Stomach (tissue), 9 donors: ENCODE results near the gene IDH3B. TPM values are rescaled to one million over a fixed set of nuclear protein-coding genes. Genes with fewer than 3 reads are reported as not detected.
A peak's percentile ranks its signal among the peaks of the same experiment; 100 is the strongest.

Experiments
- DNase-seq, 2 donors: peaks; one replicate each; pipeline versions ENCODE4 v3.0.0 to v3.0.0-alpha.2; 2013 to 2019
- H3K27ac ChIP-seq, 5 donors: fragments of 200-600 bp in 4 of 5; sonication (generic) in 4 of 5; one replicate each; pipeline ENCODE4 v1.5.1; 2013 to 2019; ENCODE audit warnings: mild to moderate bottlenecking in 1 of 5, moderate library complexity in 1 of 5
- H3K27me3 ChIP-seq, 3 donors: fragments of 200-600 bp; sonication (generic); one replicate each; pipeline ENCODE4 v1.5.1; 2017 to 2019; ENCODE audit warnings: mixed run types in 1 of 3
- H3K36me3 ChIP-seq, 4 donors: fragments of 200-600 bp; sonication (generic); 1 replicate in 3 of 4; 2 replicates in 1 of 4; pipeline ENCODE4 v1.5.1; 2016 to 2019
- H3K4me1 ChIP-seq, 4 donors: fragments of 200-600 bp; sonication (generic); one replicate each; pipeline ENCODE4 v1.5.1; 2016 to 2019
- H3K4me3 ChIP-seq, 4 donors: fragments of 200-600 bp; sonication (generic) in 3 of 4; one replicate each; pipeline ENCODE4 v1.5.1; 2016 to 2019; ENCODE audit warnings: mild to moderate bottlenecking in 1 of 4
- H3K9me3 ChIP-seq, 4 donors: fragments of 200-600 bp; sonication (generic); one replicate each; pipeline ENCODE4 v1.5.1; 2016 to 2019
- EP300 ChIP-seq: sonication (generic); formaldehyde crosslinking; IDR thresholded peaks from one replicate; pipeline ENCODE4 v1.6.1; 2017; ENCODE audit warnings: antibody characterized with exemption
- POLR2A ChIP-seq, 4 donors: fragments of 450-650 bp; IDR thresholded peaks; one replicate each; pipeline ENCODE4 v1.6.1; 2016; ENCODE audit warnings: antibody characterized with exemption in 4 of 4, control low read depth in 2 of 4, mild to moderate bottlenecking in 1 of 4, moderate library complexity in 1 of 4
- POLR2AphosphoS5 ChIP-seq, 3 donors: sonication (generic); formaldehyde crosslinking; IDR thresholded peaks; one replicate each; pipeline ENCODE4 v1.6.1; 2016; ENCODE audit warnings: antibody characterized with exemption in 3 of 3
- WGBS, 5 donors: extraction: QIAGEN DNeasy Blood & Tissue Kit in 3 of 5; methylation state at CpG; one replicate each; pipeline versions ENCODE4 v1.1.5 to v1.1.7; 2013 to 2018; 5-methylcytosine and 5-hydroxymethylcytosine counted together
- intact Hi-C: fragments of 100-400 bp; cut with DNase I; formaldehyde crosslinking; loops from one replicate; pipeline ENCODE4 v1.15.1; 2023; ENCODE audit warnings: low total_unique reads
- polyA plus RNA-seq, 3 donors: library from polyadenylated mRNA; stranded (reverse); fragments of 200-250 nt; gene quantifications; one replicate each; pipeline ENCODE4 v1.2.3, GENCODE V29; 2013
- total RNA-seq, 5 donors: library from RNA; depleted of rRNA; stranded (reverse); fragments of >200 nt; gene quantifications; one replicate each; pipeline versions ENCODE4 v1.1.0 to v1.2.3, GENCODE V29; 2014 to 2016
- TF ChIP-seq, protein P1 (sequence below), 7 experiments: fragments of 450-650 bp in 4 of 7; fragments of 200-600 bp in 3 of 7; sonication (generic) in 3 of 7; IDR thresholded peaks; one replicate each; pipeline ENCODE4 v1.5.1; 2016 to 2019; ENCODE audit warnings: antibody characterized with exemption in 7 of 7, control low read depth in 2 of 7, mild to moderate bottlenecking in 1 of 7
- donor health status: healthy with polysubstance abuse.
- donor health status: Bipolar disorder and iron deficiency.
- donor health status: healthy.

The IDH3B gene
- total and polyA plus RNA-seq, 8 donors = 1.8 to 134 (median 81.1) TPM

DNA sequence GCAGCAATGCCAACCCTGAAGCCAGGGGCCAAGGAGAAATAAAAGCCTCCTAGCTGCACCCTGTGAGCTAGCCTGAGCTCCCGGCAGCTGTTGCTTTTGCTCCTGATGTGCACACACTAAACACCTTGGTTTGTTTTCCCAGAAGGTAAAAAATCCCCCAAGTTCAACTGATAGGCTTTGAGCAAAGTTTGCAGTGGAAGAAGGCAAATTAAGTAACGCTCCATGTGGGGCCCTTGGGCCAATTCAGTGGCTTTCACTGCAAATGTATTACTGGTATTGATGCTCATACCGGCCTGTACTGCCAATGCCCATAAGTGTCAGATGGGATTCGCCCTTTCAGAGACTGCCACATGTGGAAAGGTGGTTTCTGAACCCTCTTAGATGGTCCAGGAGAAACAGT, 9.4 kb upstream of the IDH3B start:
- intact Hi-C loops = no loop called here
- no peaks in the 10 kb centered on the region for H3K9me3 ChIP-seq
- TF ChIP-seq EP300 (no peak), POLR2AphosphoS5 (IDR thresholded peaks at IDR 0.05) (no peak), POLR2A (IDR thresholded peaks at IDR 0.05) (no peak)
- TF ChIP-seq, protein P1, sequence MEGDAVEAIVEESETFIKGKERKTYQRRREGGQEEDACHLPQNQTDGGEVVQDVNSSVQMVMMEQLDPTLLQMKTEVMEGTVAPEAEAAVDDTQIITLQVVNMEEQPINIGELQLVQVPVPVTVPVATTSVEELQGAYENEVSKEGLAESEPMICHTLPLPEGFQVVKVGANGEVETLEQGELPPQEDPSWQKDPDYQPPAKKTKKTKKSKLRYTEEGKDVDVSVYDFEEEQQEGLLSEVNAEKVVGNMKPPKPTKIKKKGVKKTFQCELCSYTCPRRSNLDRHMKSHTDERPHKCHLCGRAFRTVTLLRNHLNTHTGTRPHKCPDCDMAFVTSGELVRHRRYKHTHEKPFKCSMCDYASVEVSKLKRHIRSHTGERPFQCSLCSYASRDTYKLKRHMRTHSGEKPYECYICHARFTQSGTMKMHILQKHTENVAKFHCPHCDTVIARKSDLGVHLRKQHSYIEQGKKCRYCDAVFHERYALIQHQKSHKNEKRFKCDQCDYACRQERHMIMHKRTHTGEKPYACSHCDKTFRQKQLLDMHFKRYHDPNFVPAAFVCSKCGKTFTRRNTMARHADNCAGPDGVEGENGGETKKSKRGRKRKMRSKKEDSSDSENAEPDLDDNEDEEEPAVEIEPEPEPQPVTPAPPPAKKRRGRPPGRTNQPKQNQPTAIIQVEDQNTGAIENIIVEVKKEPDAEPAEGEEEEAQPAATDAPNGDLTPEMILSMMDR (IDR thresholded peaks at IDR 0.05) = no peak
- H3K27ac ChIP-seq = no peak overlapping the region
- no peaks in the 10 kb centered on the region for H3K36me3 ChIP-seq
- no peaks in the 10 kb centered on the region for H3K4me1 ChIP-seq
- WGBS, 5 donors = 63 to 79% (median 70%) methylated on average over 4 of the region's 4 CpGs
- no peak for DNase-seq
- H3K27me3 ChIP-seq = peaks cover 0 to 4% (median 0%) of the 10 kb centered on the region in 3 donors
- H3K4me3 ChIP-seq = no peak overlapping the region

- DNase-seq = no peak
- H3K9me3 ChIP-seq = no peaks in the 10 kb centered on the region
- intact Hi-C loops = no loop called here
- H3K4me3 ChIP-seq = no peak overlapping the region
- TF ChIP-seq, protein P1 (IDR thresholded peaks at IDR 0.05) = no peak
- TF ChIP-seq POLR2AphosphoS5 (IDR thresholded peaks at IDR 0.05) = no peak
- no peak for TF ChIP-seq POLR2A (IDR thresholded peaks at IDR 0.05)
- no peak for TF ChIP-seq EP300
- H3K36me3 ChIP-seq = no peaks in the 10 kb centered on the region
- H3K27ac ChIP-seq = no peak overlapping the region
- WGBS, 5 donors = 62 to 72% (median 67%) methylated on average over 3 of the region's 3 CpGs
- H3K27me3 ChIP-seq = peaks cover 0 to 4% (median 0%) of the 10 kb centered on the region in 3 donors
- H3K4me1 ChIP-seq = no peaks in the 10 kb centered on the region
Observed at GRCh38 chr20:2672446-2672845, 8.4 kb upstream of the IDH3B start.

GRCh38 chr20:2671977-2672376, 8.0 kb upstream of the IDH3B start:
- Histone ChIP-seq H3K9me3 (no peaks in the 10 kb centered on the region), H3K36me3 (no peaks in the 10 kb centered on the region), H3K4me3 (no peak overlapping the region), H3K4me1 (no peaks in the 10 kb centered on the region), H3K27ac (no peak overlapping the region), H3K27me3 (peaks cover 0 to 4% (median 0%) of the 10 kb centered on the region in 3 donors)
- DNase-seq = no peak
- WGBS, 5 donors = 21 to 27% (median 26%) methylated on average over 3 to 4 of the region's 4 CpGs
- TF ChIP-seq POLR2A (IDR thresholded peaks at IDR 0.05) = no peak
- TF ChIP-seq EP300 = no peak
- TF ChIP-seq POLR2AphosphoS5 (IDR thresholded peaks at IDR 0.05) = no peak
- TF ChIP-seq, protein P1 (IDR thresholded peaks at IDR 0.05) = no peak
- intact Hi-C loops = no loop called here

- peak overlapping the region; percentile 63 to 93 (median 87) for H3K27ac ChIP-seq
Observed at GRCh38 chr20:2663364-2663886, 591 bp downstream of the IDH3B start.

More at GRCh38 chr20:2663364-2663886, 591 bp downstream of the IDH3B start:
- TF ChIP-seq, protein P1 (IDR thresholded peaks at IDR 0.05) = no peak
- TF ChIP-seq EP300 (no peak), POLR2A (IDR thresholded peaks at IDR 0.05) (no peak), POLR2AphosphoS5 (IDR thresholded peaks at IDR 0.05) (no peak)
- intact Hi-C loops = no loop called here
- DNase-seq = no peak
- peaks cover 9 to 30% (median 19%) of the 10 kb centered on the region in 4 donors for H3K4me1 ChIP-seq
- peak overlapping the region; percentile 90 to 100 (median 95) for H3K4me3 ChIP-seq
- no peaks in the 10 kb centered on the region for H3K9me3 ChIP-seq
- 4 to 8% (median 6%) methylated on average over 13 of the region's 13 CpGs for WGBS, 5 donors
- peaks cover 27 to 46% (median 44%) of the 10 kb centered on the region in 4 donors for H3K36me3 ChIP-seq
- no peaks in the 10 kb centered on the region for H3K27me3 ChIP-seq
